Activated T-cell treated with anti-CD3 and anti-CD28 coated beads for 48 hours (primary cell): ENCODE measurements around the gene OR2G3.
A peak's percentile ranks its signal among the peaks of the same experiment; 100 is the strongest.

ENCODE experiments used
- DNase-seq: peaks from one replicate; pipeline ENCODE4 v3.0.0-alpha.2; 2020; ENCODE audit warnings: low read depth

OR2G3 gene

GRCh38 chr1:247605286-247605685 lies at the start of gene OR2G3:
OR2G3 (plus strand) TSS chr1:247605586; CDS start chr1:247605586, 0 bp downstream.
- DNase-seq = no peak

GRCh38 chr1:247557926-247558674 lies 47.3 kb upstream of the OR2G3 start:
- DNase-seq = no peak

DNA sequence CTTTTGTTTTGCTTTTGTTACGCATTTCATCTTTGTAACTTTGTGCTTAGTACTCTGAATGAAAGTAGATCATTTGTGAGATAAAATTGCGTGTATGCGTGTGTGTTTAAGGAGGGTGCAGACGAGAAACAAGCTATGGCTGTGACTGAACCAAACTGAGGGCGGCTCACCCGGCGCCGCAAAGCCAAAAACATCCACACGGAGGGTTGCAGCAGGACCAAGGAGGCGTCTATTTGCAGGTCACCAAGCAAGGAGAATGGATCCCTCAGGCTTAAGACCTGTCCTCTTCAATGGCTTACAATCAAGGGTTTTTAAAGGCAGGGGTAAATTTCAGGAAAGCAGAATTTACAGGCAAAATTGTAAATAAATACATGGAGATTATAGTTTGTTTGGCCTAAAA lies 43.7 kb upstream of the OR2G3 start:
- no peak for DNase-seq

- DNase-seq = no peak
Measured at GRCh38 chr1:247562198-247562597, 43.2 kb upstream of the OR2G3 start.

DNA sequence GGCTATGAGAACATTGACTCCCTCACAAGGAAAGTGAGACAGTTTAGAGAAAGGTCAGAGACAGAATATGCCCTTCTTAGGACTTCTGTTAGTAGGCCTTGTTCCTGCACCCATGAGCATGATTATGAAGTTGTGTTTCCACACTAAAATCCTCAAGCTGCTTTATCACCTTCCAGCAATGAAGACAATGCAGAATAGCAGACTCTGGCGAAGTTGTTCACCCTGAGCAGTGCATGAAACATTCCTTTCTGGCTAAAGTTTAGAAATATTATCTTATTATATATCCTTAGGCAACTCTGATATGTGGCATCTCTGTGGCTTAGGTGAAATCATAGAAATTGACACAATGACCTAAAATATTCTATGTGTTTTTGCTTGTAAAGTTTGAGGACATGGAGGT lies 31.1 kb upstream of the OR2G3 start:
- no peak for DNase-seq

DNA sequence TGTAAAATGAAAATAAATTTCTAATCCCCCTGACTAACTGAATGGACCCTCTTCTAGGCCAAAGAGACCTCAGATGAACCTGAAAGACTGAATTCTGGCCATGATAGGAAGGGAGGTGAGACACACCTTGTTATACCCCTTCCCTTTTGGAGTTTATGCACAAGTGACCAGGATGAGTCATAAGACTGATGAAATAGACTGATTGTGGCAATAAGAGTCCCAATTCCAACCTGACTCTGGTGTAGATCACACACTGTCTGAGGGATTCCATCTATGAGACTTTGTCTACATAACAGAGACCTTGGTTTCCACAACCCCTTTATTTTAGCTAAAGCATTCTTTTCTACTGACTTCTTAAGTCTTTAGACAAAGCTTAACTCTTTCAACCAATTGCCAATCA lies 30.7 kb upstream of the OR2G3 start:
- no peak for DNase-seq

GRCh38 chr1:247576514-247576913 lies 28.9 kb upstream of the OR2G3 start:
- no peak for DNase-seq

- no peak for DNase-seq
Measured at GRCh38 chr1:247578946-247579460, 26.4 kb upstream of the OR2G3 start.

DNA sequence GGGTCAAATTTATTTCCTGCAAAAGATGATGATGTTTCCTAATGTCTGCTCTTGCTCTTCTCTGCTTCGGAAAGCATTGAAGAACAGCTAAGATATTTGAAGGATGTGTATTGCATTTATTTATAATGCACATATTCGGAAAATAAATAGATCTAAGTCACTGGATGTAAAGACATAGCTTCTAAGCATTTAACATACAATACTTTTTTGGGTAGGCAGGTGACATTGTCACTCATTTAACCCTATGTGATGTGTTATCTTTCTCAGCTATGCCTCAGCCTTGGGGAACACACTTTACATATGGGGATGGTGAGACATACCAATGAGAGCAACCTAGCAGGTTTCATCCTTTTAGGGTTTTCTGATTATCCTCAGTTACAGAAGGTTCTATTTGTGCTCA lies 17.3 kb upstream of the OR2G3 start, which contains the start of gene OR2G2:
Gene OR2G2 (plus strand): TSS at position 301 of the 400 bp plus-strand sequence. CDS start 0 bp downstream, at position 301.
- no peak for DNase-seq

DNA sequence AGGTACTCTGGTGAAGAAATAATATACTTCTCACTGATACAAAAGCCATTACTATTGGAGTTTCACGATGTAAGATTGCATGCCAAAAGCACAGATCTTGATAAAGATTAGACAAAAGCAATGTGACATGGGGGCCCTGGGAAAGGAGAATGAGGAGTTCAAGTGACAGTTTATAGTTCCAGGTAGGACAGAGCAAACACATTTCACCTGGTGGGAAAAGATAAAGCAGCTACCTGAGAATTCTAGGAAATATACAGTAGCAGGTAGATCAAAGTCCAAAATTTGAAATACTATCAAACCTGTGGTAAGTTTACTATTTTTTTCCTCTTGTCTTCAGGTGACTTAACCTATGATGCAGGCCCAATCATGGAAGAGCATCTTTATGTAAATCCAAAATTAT lies 8.0 kb downstream of the OR2G3 start:
- no peak for DNase-seq

DNA sequence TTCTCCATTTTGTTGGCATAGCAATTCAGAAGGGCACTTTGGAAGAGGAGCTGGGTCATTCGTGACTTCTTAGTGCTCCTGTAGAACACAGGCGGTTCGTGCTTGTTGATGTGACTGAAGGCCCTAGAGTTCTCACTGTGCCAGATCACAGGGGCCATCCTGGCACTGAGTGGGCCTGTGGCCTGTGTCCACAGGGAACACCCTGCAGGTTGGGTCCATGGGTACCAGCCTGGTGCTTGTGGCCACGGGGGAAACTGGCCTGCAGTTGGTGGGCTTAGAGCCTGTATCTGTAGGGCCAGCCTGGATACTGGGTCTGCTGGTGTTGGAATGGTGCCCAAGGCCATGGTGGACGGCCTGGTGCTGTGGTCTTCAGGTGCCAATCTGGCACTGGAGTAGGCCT lies 9.2 kb downstream of the OR2G3 start:
- DNase-seq = no peak

DNA sequence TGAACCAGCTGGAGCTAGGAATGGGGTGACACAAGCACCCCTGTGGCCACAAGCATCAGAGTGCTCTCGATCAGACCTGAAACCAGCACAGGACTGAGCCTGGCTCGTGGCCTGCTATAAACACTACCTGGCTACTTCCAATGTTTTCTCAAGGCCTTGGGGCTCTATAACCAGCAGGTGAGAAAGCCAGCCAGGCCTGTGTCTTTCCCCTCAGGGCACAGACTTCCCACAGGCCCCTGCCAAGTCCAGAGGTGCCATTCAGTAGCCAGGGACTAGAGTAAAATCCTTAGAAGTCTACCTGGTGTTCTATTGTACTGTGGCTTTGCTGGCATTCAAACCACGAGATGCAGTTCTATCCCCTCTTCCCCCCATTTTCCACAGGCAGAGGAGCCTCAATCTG lies 22.6 kb downstream of the OR2G3 start:
- no peak for DNase-seq

GRCh38 chr1:247638011-247638410 lies 32.6 kb downstream of the OR2G3 start:
- no peak for DNase-seq

GRCh38 chr1:247638781-247639180 lies 33.4 kb downstream of the OR2G3 start:
- no peak for DNase-seq

- peak; percentile 57 for DNase-seq
Measured at GRCh38 chr1:247639381-247639981, 34.1 kb downstream of the OR2G3 start.

GRCh38 chr1:247642742-247643141 lies 37.4 kb downstream of the OR2G3 start:
- DNase-seq = no peak

GRCh38 chr1:247646867-247647266 lies 41.5 kb downstream of the OR2G3 start:
- DNase-seq = no peak

DNA sequence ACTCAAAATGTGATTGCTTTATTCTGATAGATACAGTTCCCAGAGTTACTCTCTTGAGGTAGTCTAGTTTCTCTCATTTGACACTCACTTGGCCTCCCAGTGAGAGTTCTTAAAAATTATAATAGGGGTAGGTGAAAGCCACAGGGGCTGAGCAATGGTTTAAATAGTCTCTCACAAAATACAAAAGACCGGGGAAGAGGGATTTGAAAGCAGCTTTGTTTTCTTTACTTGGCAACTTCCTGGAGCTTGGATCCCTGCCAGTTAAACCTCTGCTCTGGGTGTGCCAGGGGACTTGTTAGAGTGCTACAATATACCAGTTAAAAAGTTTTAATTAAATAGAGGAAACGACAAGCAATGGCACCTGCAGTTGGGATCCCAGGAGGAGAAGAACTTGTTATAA lies 42.5 kb downstream of the OR2G3 start:
- no peak for DNase-seq

DNA sequence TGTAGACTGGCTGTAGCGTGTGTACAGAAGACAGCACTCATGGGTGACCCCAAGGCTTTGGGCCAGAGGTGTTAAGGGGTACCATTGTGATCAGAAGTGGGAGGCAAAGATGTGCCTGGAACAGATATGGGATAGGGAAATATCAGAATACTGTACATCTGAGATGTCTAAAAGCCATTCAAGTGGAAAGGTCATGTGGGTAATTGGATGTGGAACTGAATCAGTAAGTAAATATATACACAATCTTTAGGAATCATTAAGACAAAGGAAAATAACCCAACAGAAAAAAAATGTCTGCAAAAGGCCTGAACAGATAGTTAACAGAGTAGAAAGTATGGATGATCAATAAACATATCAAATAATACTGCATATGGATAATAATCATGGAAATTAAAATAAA lies 47.7 kb downstream of the OR2G3 start:
- DNase-seq = no peak
